Upper lobe of left lung (tissue), 4 donors: ENCODE data around the gene RCSD1.

Source experiments
- CTCF ChIP-seq, 6 experiments: fragments of 450-650 bp in 4 of 6; fragments of 200-600 bp in 2 of 6; sonication (generic) in 2 of 6; IDR thresholded peaks; one replicate each; pipeline ENCODE4 v1.5.1; 2016 to 2019; ENCODE audit warnings: antibody characterized with exemption in 6 of 6
- POLR2A ChIP-seq, 4 donors: fragments of 450-650 bp; IDR thresholded peaks; one replicate each; pipeline ENCODE4 v1.5.1; 2016 to 2017; ENCODE audit warnings: antibody characterized with exemption in 4 of 4, mild to moderate bottlenecking in 2 of 4

GRCh38 chr1:167734841-167735240 lies 104.8 kb downstream of the RCSD1 start:
- TF ChIP-seq CTCF (IDR thresholded peaks at IDR 0.05): no peak
- TF ChIP-seq POLR2A (IDR thresholded peaks at IDR 0.05): no peak
